ENCODE results near the gene SHISA4.
"Not testable (repeated sequence)": the region's sequence is repeated elsewhere in the genome, so short reads cannot be mapped to it uniquely, and the experiment has no call there.

The SHISA4 gene

GRCh38 chr1:201899683-201900429 is 11.2 kb downstream of the SHISA4 start:
- no peak for TF ChIP-seq CTCF (IDR thresholded peaks at IDR 0.05; ENCODE audit: borderline replicate concordance, control extremely low read depth, extremely low read depth, insufficient read depth, missing control alignments)
- in situ Hi-C loops (cut with MboI; ENCODE audit: low sequenced_read_pairs, unreplicated experiment): loop anchor here (5.0 to 25.0 kb wide), 2 partner anchors 72 to 212 kb away; partner anchors contain the start of gene GPR37L1
- DNase-seq (ENCODE audit: low spot score): no peak

DNA sequence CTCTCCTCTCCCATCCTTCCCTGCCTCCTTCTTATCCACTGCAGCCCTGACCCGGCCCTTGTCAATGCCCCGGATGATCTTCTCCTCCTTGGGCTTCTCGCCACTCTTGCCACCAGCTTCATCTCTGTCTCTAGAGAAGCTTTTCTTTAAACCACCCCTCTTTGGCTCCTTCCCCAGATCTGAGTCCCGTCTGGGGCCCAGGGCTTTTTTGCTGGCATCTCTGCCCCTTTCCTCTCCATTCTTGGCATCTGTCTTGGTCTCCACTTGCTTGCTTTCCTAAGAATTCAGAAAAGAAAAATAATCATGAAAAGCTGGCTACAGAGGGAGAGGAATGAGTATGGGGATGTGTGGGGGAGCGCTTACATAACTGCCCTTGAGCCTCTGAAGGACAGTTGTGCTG is 11.8 kb downstream of the SHISA4 start:
- TF ChIP-seq CTCF (IDR thresholded peaks at IDR 0.05; ENCODE audit: borderline replicate concordance, control extremely low read depth, extremely low read depth, insufficient read depth, missing control alignments): no peak
- no peak for DNase-seq (ENCODE audit: low spot score)

GRCh38 chr1:201901036-201901435 is 12.3 kb downstream of the SHISA4 start:
- DNase-seq (ENCODE audit: low spot score); in situ Hi-C loops (cut with MboI; ENCODE audit: low sequenced_read_pairs, unreplicated experiment): not testable (repeated sequence)

More for the DNA sequence above, 11.8 kb downstream of the SHISA4 start:
- in situ Hi-C loops (cut with MboI; ENCODE audit: low sequenced_read_pairs, unreplicated experiment): no loop called here

DNA sequence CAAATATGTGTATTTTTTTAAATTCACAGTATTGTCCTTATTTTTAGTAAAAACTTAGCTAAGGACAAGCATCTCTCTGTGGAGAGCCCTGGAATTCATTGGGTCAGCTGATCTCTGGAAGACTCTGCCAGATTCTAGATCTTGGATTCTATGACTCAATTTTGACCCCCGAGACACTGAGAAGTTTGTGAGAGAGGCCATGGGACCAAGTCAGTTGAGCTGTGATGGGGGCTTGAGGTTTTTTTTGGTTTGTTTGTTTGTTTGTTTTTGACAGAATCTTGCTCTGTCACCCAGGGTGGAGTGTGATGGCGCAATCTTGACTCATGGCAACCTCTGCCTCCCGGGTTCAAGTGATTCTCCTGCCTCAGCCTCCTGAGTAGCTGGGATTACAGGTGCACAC is 13.5 kb downstream of the SHISA4 start:
- TF ChIP-seq CTCF (IDR thresholded peaks at IDR 0.05; ENCODE audit: borderline replicate concordance, control extremely low read depth, extremely low read depth, insufficient read depth, missing control alignments): no peak
- DNase-seq (ENCODE audit: low spot score): no peak
- in situ Hi-C loops (cut with MboI; ENCODE audit: low sequenced_read_pairs, unreplicated experiment): no loop called here

DNA sequence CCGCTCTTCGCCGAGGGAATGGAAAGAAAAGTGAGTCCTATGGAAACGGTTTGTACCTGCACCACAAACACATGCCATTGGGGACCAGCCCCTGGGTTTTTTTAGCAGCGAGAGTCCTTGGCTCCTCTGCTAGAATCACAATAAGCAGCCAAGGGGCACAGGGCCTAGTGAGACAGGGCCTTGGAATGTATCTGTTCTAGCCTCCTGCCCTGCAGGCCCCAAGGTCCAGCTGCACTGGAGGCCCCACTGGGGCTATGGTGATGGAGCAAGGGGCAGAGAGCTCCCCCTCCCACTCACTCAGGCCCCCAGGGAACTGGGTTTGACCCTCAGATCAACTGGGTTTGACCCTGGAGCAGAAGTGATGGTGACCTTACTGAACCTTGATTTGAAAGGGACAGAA is 14.4 kb downstream of the SHISA4 start:
- in situ Hi-C loops (cut with MboI; ENCODE audit: low sequenced_read_pairs, unreplicated experiment): no loop called here
- no peak for TF ChIP-seq CTCF (IDR thresholded peaks at IDR 0.05; ENCODE audit: borderline replicate concordance, control extremely low read depth, extremely low read depth, insufficient read depth, missing control alignments)

GRCh38 chr1:201904579-201904978 is 15.9 kb downstream of the SHISA4 start:
- no peak for TF ChIP-seq CTCF (IDR thresholded peaks at IDR 0.05; ENCODE audit: borderline replicate concordance, control extremely low read depth, extremely low read depth, insufficient read depth, missing control alignments)
- in situ Hi-C loops (cut with MboI; ENCODE audit: low sequenced_read_pairs, unreplicated experiment): no loop called here
- no peak for DNase-seq (ENCODE audit: low spot score)

More for the DNA sequence above, 14.4 kb downstream of the SHISA4 start:
- no peak for DNase-seq (ENCODE audit: low spot score)

GRCh38 chr1:201905234-201905890 is 16.7 kb downstream of the SHISA4 start:
- no peak for DNase-seq (ENCODE audit: low spot score)
- TF ChIP-seq CTCF (IDR thresholded peaks at IDR 0.05; ENCODE audit: borderline replicate concordance, control extremely low read depth, extremely low read depth, insufficient read depth, missing control alignments): no peak
- in situ Hi-C loops (cut with MboI; ENCODE audit: low sequenced_read_pairs, unreplicated experiment): no loop called here

Data from GM13976 (cell line).